ENCODE results near the gene CYREN. TPM values are rescaled to one million over a fixed set of nuclear protein-coding genes. Genes with fewer than 3 reads are reported as not detected.

Gene CYREN
- total RNA-seq, 4 donors from 2014 or later = 41.8 to 50.6 (median 49.4) TPM

GRCh38 chr7:135162382-135163001, 8.0 kb downstream of the CYREN start:
- TF ChIP-seq CTCF (IDR thresholded peaks at IDR 0.05) = no peak
- no peaks in the 10 kb centered on the region for H3K27me3 ChIP-seq
- peaks cover 0 to 66% (median 0%) of the 10 kb centered on the region in 3 donors for H3K36me3 ChIP-seq
- H3K27ac ChIP-seq = peak overlapping the region in 1 of 4 donors; percentile 55
- 93 to 94% methylated on average over 2 of the region's 2 CpGs for WGBS, 2 donors
- H3K4me3 ChIP-seq = no peak overlapping the region
- DNase-seq (ENCODE audit: low spot score in 2 of 2) = no peak
- peaks cover 0 to 77% (median 23%) of the 10 kb centered on the region in 4 donors for H3K4me1 ChIP-seq
- H3K9me3 ChIP-seq = no peaks in the 10 kb centered on the region

- H3K27ac ChIP-seq = peak overlapping the region in 2 of 4 donors; percentile 55 to 61
- no peak overlapping the region for H3K4me3 ChIP-seq
- no peak for DNase-seq (ENCODE audit: low spot score in 2 of 2)
- H3K4me1 ChIP-seq = peaks cover 0 to 72% (median 23%) of the 10 kb centered on the region in 4 donors
- H3K27me3 ChIP-seq = no peaks in the 10 kb centered on the region
- no peak for TF ChIP-seq CTCF (IDR thresholded peaks at IDR 0.05)
- TF ChIP-seq EP300 (IDR thresholded peaks at IDR 0.05) = no peak
- TF ChIP-seq POLR2A (IDR thresholded peaks at IDR 0.05) = no peak
- peaks cover 0 to 2% (median 0%) of the 10 kb centered on the region in 4 donors for H3K9me3 ChIP-seq
- peaks cover 0 to 66% (median 0%) of the 10 kb centered on the region in 3 donors for H3K36me3 ChIP-seq
- WGBS, 2 donors = 61 to 74% methylated on average over 6 of the region's 6 CpGs
Observed at GRCh38 chr7:135161669-135162068, 8.8 kb downstream of the CYREN start.

GRCh38 chr7:135160858-135161653, 9.5 kb downstream of the CYREN start:
- peak overlapping the region in 3 of 4 donors; percentile 24 to 61 (median 55) for H3K27ac ChIP-seq
- no peak overlapping the region for H3K4me3 ChIP-seq
- no peaks in the 10 kb centered on the region for H3K27me3 ChIP-seq
- peaks cover 0 to 66% (median 23%) of the 10 kb centered on the region in 4 donors for H3K4me1 ChIP-seq
- H3K9me3 ChIP-seq = peaks cover 0 to 7% (median 1%) of the 10 kb centered on the region in 4 donors
- TF ChIP-seq EP300 (IDR thresholded peaks at IDR 0.05) (no peak), CTCF (IDR thresholded peaks at IDR 0.05) (no peak), POLR2A (IDR thresholded peaks at IDR 0.05) (no peak)
- H3K36me3 ChIP-seq = peaks cover 0 to 64% (median 0%) of the 10 kb centered on the region in 3 donors
- 46 to 48% methylated on average over 9 of the region's 9 CpGs for WGBS, 2 donors
- DNase-seq (ENCODE audit: low spot score in 2 of 2) = no peak

GRCh38 chr7:135160098-135160857, 10.2 kb downstream of the CYREN start:
- H3K27ac ChIP-seq = peak overlapping the region in 3 of 4 donors; percentile 24 to 61 (median 55)
- no peaks in the 10 kb centered on the region for H3K27me3 ChIP-seq
- peaks cover 0 to 65% (median 23%) of the 10 kb centered on the region in 4 donors for H3K4me1 ChIP-seq
- H3K9me3 ChIP-seq = peaks cover 0 to 15% (median 2%) of the 10 kb centered on the region in 4 donors
- WGBS, 2 donors = 56 to 68% methylated on average over 5 of the region's 5 CpGs
- DNase-seq (ENCODE audit: low spot score in 2 of 2) = no peak
- TF ChIP-seq EP300 (IDR thresholded peaks at IDR 0.05) (peak in 1 of 2 donors; percentile 46), CTCF (IDR thresholded peaks at IDR 0.05) (no peak)
- H3K36me3 ChIP-seq = peaks cover 0 to 64% (median 0%) of the 10 kb centered on the region in 3 donors
- H3K4me3 ChIP-seq = no peak overlapping the region
